Stimulated activated CD8-positive, alpha-beta memory T cell treated with anti-CD3 and anti-CD28 coated beads, Interleukin-12 subunit alpha, Interleukin-12 subunit beta, amount 100 ng/mL, for 1 hour (primary cell): ENCODE measurements around the gene EP300.
"Not testable (repeated sequence)": the region's sequence is repeated elsewhere in the genome, so short reads cannot be mapped to it uniquely, and the experiment has no call there.

Experiments used
- DNase-seq: peaks from one replicate; pipeline ENCODE4 v3.0.0-alpha.2; 2020; ENCODE audit warnings: low read depth

The EP300 gene

DNA sequence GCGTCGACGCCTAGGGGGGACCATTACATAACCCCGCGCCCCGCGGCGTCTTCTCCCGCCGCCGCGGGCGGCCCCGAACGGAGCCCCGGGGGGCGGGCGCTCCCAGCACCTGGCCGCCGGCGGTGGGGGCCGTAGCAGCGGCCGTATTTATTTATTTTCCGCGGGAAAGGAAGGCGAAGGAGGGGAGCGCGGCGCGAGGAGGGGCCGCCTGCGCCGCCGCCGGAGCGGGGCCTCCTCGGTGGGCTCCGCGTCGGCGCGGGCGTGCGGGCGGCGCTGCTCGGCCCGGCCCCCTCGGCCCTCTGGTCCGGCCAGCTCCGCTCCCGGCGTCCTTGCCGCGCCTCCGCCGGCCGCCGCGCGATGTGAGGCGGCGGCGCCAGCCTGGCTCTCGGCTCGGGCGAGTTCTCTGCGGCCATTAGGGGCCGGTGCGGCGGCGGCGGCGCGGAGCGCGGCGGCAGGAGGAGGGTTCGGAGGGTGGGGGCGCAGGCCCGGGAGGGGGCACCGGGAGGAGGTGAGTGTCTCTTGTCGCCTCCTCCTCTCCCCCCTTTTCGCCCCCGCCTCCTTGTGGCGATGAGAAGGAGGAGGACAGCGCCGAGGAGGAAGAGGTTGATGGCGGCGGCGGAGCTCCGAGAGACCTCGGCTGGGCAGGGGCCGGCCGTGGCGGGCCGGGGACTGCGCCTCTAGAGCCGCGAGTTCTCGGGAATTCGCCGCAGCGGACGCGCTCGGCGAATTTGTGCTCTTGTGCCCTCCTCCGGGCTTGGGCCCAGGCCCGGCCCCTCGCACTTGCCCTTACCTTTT lies at the start of gene EP300:
TSS of gene EP300 (plus strand) at position 570 of the 795 bp plus-strand sequence. CDS start 413 bp downstream, outside the sequence.
- peak; percentile 79 for DNase-seq

DNA sequence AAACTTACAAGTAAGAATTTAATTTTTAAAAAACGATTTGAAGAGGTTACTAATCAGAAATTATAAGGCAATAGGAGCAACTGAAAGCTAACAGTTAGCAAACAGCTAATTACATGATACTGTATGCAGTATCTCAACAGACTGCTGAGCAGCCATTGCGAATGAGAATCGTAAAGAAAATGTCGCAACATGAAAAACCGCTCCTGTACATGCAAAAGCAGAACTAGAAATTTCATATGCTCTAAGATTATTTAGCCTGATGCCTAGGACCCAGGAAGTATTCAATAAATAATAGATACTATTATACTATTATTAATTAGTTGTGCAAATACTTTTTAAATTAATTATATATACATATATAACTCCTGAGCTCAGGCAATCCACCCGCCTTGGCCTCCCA lies 48.7 kb upstream of the EP300 start:
- no peak for DNase-seq

GRCh38 chr22:41045575-41045974 lies 46.8 kb upstream of the EP300 start:
- not testable (repeated sequence) for DNase-seq

GRCh38 chr22:41047801-41048211 lies 44.6 kb upstream of the EP300 start:
- DNase-seq = no peak

GRCh38 chr22:41048345-41048744 lies 44.0 kb upstream of the EP300 start:
- not testable (repeated sequence) for DNase-seq

DNA sequence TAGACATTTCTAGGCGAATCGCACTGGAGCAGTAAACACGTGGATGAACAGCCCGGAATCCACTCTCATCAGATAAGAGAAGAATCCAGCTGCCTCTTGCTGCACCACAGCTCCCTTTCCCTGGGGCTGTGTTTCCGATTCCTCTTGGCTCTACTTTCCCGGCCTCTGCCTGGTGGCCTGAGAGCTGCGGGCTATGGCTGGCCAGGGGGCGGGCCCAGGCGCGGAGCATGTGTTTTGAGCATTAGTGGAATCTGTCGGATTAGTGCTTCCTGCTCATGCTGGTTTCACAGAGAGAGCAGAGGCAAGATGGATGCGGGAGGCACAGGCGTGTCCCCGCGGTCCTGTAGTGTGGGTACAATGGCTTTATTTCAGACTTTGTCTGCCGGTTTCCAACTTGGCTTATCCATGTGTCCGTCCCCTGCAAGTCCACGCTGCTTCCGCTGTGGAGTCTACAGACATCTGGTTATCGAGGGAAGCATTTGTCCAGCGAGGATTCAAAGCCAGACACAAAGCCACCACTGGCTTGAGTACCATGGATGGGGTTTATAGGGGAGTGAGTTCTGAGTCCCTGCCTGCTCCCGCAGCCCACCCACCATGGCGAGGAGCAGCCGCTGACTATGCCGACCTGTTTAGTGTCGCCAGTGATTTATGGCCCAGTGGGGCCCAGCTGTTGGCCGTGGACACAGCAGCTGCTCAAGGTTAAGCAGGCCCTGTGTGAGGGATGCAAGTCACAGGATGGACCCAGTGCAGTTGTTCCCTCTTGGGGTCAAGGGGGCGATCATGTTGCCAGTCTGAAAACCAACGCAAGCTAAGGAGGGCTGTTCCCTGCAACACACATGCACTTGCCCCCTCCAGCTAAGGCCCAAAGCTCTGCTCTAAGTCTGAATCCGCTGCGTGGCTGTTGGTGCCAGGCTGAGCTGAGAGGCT lies 43.3 kb upstream of the EP300 start:
- no peak for DNase-seq

GRCh38 chr22:41049795-41050194 lies 42.6 kb upstream of the EP300 start:
- DNase-seq = not testable (repeated sequence)

DNA sequence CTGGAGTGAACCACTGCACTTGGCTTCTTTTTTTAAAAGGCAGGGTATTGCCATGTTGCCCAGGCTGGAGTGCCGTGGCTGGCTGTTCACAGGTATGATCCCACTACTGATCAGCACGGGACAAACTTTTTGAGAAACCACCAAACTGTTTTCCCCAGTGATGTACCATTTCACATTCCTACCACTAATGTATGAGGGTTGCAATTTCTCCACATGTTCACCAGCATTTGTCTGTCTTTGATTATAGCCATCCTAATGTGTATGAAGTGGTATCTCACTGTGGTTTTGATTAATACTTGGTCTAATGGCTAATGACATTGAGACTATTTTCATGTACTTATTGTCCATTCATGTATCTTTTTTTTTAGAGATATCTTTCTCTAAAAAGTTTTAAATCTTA lies 41.5 kb upstream of the EP300 start:
- no peak for DNase-seq

DNA sequence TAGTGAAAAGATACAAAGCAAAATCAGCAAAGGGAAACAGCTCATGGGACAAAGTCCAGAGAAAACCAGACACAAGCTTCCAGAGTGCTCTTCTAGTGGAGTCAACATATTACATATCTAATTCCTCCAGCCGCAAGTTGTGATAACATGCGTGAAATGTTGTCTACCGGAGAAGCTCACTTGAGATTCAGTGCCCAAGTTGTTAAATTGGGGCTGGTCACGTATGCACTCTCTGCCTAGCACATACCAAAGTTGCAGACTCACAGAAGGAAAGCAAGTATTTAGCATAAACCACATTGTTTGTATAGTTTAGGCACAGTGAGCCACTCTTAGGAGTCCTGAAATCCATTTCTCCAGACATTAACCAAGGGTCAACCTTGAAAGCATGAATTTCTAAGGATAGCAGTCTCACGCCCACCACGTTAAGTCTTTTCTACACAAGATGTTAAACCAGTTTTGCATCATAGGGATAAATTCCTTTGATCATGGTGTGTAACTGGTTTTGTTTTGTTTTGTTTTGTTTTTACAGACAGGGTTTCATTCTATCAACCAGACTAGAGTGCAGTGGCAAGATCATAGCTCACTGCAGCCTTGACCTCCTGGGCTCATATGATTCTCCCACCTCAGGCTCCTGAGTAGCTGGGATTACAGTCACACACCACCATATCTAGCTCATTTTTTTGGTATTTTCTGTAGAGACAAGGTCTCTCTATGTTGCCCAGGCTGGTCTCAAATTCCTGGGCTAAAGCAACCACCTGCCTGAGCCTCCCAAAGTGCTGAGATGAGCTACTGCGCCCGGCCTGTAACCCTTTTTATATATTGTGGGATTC lies 39.5 kb upstream of the EP300 start:
- DNase-seq = no peak

GRCh38 chr22:41057076-41057475 lies 35.3 kb upstream of the EP300 start:
- DNase-seq = no peak

DNA sequence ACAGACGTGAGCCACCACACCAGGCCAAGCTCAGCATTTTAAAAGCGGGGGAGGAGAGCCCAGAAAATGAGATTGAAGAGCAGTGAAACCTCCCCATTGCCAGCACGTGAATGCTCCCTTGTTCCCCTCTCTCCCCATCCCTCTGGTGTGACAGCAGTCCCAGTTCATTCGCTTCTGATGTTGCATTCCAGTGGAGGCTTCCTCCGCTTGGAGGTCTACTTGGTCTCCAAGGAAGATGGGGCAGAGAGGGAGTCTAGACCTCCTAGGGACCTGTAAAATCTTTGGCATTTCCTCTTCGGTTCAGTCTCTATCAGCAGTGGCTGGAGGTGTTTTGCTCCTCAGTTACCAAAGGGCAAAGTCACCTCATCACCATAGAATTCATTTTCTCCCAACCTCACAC lies 30.2 kb upstream of the EP300 start:
- DNase-seq = no peak

- not testable (repeated sequence) for DNase-seq
Observed at GRCh38 chr22:41064326-41064725, 28.1 kb upstream of the EP300 start.

DNA sequence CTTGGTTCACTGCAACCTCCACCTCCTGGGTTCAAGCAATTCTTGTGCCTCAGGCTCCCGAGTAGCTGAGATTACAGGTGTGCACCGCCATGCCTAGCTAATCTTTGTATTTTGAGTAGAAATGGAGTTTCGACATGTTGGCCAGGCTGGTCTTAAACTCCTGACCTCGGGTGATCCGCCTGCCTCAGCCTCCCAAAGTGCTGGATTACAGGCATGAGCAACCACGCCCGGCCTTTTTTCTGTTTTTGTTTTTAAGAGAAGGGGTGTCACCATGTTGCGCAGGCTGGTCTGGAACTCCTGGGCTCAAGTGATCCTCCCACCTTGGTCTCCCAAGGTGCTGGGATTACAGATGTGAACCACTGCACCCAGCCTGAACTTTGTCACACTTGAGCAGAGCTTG lies 26.1 kb upstream of the EP300 start:
- DNase-seq = not testable (repeated sequence)

DNA sequence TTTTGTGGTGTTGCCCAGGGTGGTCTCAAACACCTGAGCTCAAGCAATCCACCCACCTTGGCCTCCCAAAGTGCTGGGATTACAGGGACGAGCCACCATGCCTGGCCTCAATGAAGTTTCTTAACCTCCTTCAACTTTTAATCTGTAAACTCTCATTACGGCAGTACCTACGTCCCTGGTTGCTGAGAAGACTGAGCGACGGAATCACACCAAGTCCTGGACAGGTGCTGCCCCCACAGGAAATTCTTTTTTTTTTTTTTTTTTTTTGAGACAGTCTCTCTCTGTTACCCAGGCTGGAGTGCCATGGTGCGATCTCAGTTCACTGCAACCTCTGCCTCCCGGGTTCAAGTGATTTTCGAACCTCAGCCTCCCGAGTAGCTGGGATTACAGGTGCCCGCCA lies 24.4 kb upstream of the EP300 start:
- not testable (repeated sequence) for DNase-seq

DNA sequence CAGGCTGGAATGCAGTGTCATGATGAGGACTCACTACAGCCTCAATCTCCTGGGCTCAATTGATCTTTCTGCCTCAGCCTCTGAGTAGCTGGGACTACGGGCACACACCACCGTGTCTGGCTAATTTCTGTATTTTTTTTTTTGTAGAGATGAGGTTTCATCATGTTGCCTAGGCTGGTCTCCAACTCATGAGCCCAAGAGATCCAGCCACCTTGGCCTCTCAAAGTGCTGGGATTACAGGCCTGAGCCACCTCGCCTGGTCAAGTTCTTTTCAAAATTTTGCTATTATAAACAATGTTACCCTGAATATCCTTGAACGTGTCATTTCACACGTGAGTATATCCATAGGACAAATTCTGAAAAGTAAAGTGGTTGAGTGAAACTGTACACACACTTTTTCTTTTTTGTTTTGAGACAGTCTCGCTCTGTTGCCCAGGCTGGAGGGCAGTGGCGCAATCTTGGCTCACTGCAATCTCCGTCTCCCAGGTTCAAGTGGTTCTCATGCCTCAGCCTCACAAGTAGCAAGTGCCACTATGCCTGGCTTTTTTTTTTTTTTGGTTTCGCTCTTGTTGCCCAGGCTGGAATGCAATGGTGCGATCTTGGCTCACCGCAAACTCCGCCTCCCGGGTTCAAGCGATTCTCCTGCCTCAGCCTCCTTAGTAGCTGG lies 21.6 kb upstream of the EP300 start:
- no peak for DNase-seq

- DNase-seq = no peak
Observed at GRCh38 chr22:41074061-41074460, 18.3 kb upstream of the EP300 start.

DNA sequence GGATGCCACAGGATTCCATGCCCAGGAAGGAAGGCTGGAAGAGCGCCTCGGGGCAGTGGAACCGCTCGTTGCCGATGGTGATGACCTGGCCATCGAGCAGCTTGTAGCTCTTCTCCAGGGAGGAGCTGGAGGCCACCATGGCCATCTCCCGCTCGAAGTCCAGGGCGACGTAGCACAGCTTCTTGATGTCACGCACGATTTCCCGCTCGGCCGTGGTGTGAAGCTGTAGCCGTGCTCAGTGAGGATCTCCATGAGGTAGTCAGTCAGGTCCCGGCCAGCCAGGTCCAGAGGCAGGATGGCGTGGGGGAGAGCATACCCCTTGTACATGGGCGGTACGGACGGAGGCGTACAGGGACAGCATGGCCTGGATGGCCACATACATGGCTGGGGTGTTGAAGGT lies 17.9 kb upstream of the EP300 start:
- DNase-seq = no peak

GRCh38 chr22:41074941-41075710 lies 17.3 kb upstream of the EP300 start:
- no peak for DNase-seq

GRCh38 chr22:41075946-41076345 lies 16.4 kb upstream of the EP300 start:
- DNase-seq = no peak

- no peak for DNase-seq
Observed at GRCh38 chr22:41076857-41077256, 15.5 kb upstream of the EP300 start.

GRCh38 chr22:41078931-41079330 lies 13.5 kb upstream of the EP300 start:
- DNase-seq = no peak
